Nephron (organoid): ENCODE data around the gene LRBA.
"Not testable (repeated sequence)": the region's sequence is repeated elsewhere in the genome, so short reads cannot be mapped to it uniquely, and the experiment has no call there.

Experiments used
- H3K27ac Mint-ChIP-seq, 3 experiments: 2 replicates each; pipeline ENCODE4 v1.8.0; 2020; ENCODE audit warnings: mixed read lengths in 3 of 3, mild to moderate bottlenecking in 2 of 3, moderate library complexity in 1 of 3
- H3K27me3 Mint-ChIP-seq: 2 replicates; pipeline ENCODE4 v1.8.0; 2021; ENCODE audit warnings: low read depth, mild to moderate bottlenecking, moderate library complexity, mixed read lengths
- H3K36me3 Mint-ChIP-seq: 2 replicates; pipeline ENCODE4 v1.8.0; 2020; ENCODE audit warnings: low read depth, mixed read lengths
- H3K4me1 Mint-ChIP-seq: 2 replicates; pipeline ENCODE4 v1.8.0; 2020; ENCODE audit warnings: mixed read lengths
- H3K4me3 Mint-ChIP-seq, 3 experiments: 2 replicates each; pipeline ENCODE4 v1.8.0; 2020; ENCODE audit warnings: mild to moderate bottlenecking in 3 of 3, mixed read lengths in 3 of 3, moderate library complexity in 2 of 3
- H3K9me3 Mint-ChIP-seq: 2 replicates; pipeline ENCODE4 v1.8.0; 2020; ENCODE audit warnings: mixed read lengths
- TF ChIP-seq, protein P1 (sequence below), 3 experiments: fragments of 200-600 bp; sonication (generic); IDR thresholded peaks; one replicate each; pipeline ENCODE4 v1.5.0; 2021; ENCODE audit warnings: antibody characterized with exemption in 3 of 3; ENCODE audit not compliant: unreplicated experiment in 3 of 3

LRBA gene

DNA sequence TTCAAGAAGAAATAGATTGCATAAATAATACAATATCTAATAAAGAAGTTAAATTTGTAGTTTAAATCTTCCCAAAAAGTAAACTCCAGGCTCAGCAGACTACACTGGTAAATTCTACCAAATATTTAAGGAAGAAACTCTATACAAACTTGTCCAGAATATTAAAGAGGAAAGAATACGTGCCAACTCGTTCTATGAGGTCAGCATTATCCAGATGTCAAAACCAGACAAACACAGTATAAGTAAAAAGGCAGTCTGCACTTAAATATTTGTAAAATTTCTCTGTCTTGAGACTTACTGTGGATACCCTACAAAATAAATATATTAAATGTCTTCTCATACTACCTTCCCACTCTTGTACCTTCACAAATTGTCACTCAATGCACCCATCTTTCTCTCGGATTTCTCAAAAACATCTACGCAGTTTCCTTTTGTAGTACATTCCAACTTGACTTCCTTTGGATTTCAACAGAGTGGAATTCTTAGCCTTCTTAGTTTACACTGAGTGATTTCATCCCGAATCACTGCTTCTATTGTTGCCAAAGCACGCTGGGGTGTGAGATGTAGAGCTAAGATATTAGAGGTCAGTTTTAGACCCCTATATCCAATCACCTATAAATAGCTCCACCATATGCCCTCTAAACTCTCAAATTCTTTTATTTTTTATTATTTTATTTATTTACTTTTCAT lies 504.8 kb downstream of the LRBA start:
- no peaks in the 10 kb centered on the region for H3K4me1 Mint-ChIP-seq
- no peak overlapping the region for H3K27ac Mint-ChIP-seq
- H3K27me3 Mint-ChIP-seq, result no peaks in the 10 kb centered on the region
- H3K9me3 Mint-ChIP-seq, result peaks cover 12% of the 10 kb centered on the region
- H3K4me3 Mint-ChIP-seq, result no peak overlapping the region
- TF ChIP-seq, protein P1, sequence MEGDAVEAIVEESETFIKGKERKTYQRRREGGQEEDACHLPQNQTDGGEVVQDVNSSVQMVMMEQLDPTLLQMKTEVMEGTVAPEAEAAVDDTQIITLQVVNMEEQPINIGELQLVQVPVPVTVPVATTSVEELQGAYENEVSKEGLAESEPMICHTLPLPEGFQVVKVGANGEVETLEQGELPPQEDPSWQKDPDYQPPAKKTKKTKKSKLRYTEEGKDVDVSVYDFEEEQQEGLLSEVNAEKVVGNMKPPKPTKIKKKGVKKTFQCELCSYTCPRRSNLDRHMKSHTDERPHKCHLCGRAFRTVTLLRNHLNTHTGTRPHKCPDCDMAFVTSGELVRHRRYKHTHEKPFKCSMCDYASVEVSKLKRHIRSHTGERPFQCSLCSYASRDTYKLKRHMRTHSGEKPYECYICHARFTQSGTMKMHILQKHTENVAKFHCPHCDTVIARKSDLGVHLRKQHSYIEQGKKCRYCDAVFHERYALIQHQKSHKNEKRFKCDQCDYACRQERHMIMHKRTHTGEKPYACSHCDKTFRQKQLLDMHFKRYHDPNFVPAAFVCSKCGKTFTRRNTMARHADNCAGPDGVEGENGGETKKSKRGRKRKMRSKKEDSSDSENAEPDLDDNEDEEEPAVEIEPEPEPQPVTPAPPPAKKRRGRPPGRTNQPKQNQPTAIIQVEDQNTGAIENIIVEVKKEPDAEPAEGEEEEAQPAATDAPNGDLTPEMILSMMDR (IDR thresholded peaks at IDR 0.05; ENCODE audit: unreplicated experiment in 3 of 3), result no peak
- peaks cover 5% of the 10 kb centered on the region for H3K36me3 Mint-ChIP-seq

DNA sequence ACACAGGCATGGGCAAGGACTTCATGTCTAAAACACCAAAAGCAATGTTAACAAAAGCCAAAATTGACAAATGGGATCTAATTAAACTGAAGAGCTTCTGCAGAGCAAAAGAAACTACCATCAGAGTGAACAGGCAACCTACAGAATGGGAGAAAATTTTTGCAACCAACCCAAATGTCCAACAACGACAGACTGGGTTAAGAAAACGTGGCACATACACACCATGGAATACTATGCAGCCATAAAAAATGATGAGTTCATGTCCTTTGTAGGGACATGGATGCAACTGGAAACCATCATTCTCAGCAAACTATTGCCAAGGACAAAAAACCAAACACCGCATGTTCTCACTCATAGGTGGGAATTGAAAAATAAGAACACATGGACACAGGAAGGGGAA lies 507.4 kb downstream of the LRBA start:
- H3K4me1 Mint-ChIP-seq, H3K27ac Mint-ChIP-seq, H3K4me3 Mint-ChIP-seq, H3K27me3 Mint-ChIP-seq: not testable (repeated sequence)
- Mint-ChIP-seq H3K9me3 (peaks cover 21% of the 10 kb centered on the region), H3K36me3 (peaks cover 14% of the 10 kb centered on the region)

GRCh38 chr4:150501983-150502382 lies 513.1 kb downstream of the LRBA start:
- TF ChIP-seq, protein P1 (IDR thresholded peaks at IDR 0.05; ENCODE audit: unreplicated experiment in 3 of 3), result no peak
- peaks cover 22% of the 10 kb centered on the region for H3K36me3 Mint-ChIP-seq
- no peaks in the 10 kb centered on the region for H3K27me3 Mint-ChIP-seq
- H3K27ac Mint-ChIP-seq, result no peak overlapping the region
- H3K4me1 Mint-ChIP-seq, result no peaks in the 10 kb centered on the region
- no peak overlapping the region for H3K4me3 Mint-ChIP-seq
- peaks cover 23% of the 10 kb centered on the region for H3K9me3 Mint-ChIP-seq

DNA sequence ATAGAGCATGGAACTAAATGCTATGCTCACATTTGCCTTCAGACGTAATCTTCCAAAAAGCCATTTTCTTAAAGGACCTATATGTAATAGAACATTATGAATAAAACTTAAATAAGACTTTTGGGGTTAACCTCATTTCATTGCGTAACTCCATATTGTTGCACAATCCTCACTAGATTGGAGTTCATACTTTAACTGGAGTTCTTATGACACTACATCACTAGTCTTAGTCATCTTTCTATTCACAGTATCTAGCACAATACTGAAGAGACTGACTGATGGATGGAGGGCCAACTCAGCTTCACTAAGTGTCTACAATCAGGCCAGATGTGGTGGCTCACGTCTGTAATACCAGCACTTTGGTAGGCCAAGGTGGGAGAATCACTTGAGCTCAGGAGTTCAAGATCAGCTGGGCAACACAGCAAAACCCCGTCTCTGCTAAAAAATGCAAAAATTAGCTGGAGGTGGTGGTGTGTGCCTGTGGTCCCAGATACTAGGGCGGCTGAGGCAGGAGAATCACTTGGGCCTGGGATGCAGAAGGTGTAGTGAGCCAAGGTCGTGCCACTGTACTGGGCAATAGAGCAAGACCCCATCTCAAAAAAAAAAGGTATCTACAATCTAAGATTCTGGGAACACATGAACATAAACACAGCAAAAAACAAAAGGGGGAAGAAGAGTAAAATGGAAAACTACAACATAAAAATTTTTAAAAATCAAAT lies 513.9 kb downstream of the LRBA start:
- no peaks in the 10 kb centered on the region for H3K27me3 Mint-ChIP-seq
- TF ChIP-seq, protein P1 (IDR thresholded peaks at IDR 0.05; ENCODE audit: unreplicated experiment in 3 of 3), result no peak
- H3K4me3 Mint-ChIP-seq, result no peak overlapping the region
- no peak overlapping the region for H3K27ac Mint-ChIP-seq
- peaks cover 23% of the 10 kb centered on the region for H3K9me3 Mint-ChIP-seq
- peaks cover 22% of the 10 kb centered on the region for H3K36me3 Mint-ChIP-seq
- H3K4me1 Mint-ChIP-seq, result no peaks in the 10 kb centered on the region

- no peak overlapping the region for H3K27ac Mint-ChIP-seq
- H3K4me1 Mint-ChIP-seq, result no peaks in the 10 kb centered on the region
- H3K27me3 Mint-ChIP-seq, result no peaks in the 10 kb centered on the region
- no peak overlapping the region for H3K4me3 Mint-ChIP-seq
- H3K9me3 Mint-ChIP-seq, result peaks cover 9% of the 10 kb centered on the region
- TF ChIP-seq, protein P1 (IDR thresholded peaks at IDR 0.05; ENCODE audit: unreplicated experiment in 3 of 3), result no peak
- H3K36me3 Mint-ChIP-seq, result peaks cover 8% of the 10 kb centered on the region
These were observed 517.5 kb downstream of the LRBA start for GRCh38 chr4:150497612-150498011.

GRCh38 chr4:150495550-150495949 lies 519.5 kb downstream of the LRBA start:
- H3K27ac Mint-ChIP-seq, result no peak overlapping the region
- TF ChIP-seq, protein P1 (IDR thresholded peaks at IDR 0.05; ENCODE audit: unreplicated experiment in 3 of 3), result no peak
- H3K36me3 Mint-ChIP-seq, result no peaks in the 10 kb centered on the region
- no peak overlapping the region for H3K4me3 Mint-ChIP-seq
- no peaks in the 10 kb centered on the region for H3K27me3 Mint-ChIP-seq
- H3K4me1 Mint-ChIP-seq, result no peaks in the 10 kb centered on the region
- no peaks in the 10 kb centered on the region for H3K9me3 Mint-ChIP-seq
